NOMO-1 treated with dmso at 0.1 percent for 144 hours (cell line): ENCODE data around the gene RND3.

Experiments used
- DNase-seq: peaks from one replicate; lab custom pipeline; 2025; ENCODE audit not compliant: unreplicated experiment; lab: John Stamatoyannopoulos, UW

The RND3 gene

DNA sequence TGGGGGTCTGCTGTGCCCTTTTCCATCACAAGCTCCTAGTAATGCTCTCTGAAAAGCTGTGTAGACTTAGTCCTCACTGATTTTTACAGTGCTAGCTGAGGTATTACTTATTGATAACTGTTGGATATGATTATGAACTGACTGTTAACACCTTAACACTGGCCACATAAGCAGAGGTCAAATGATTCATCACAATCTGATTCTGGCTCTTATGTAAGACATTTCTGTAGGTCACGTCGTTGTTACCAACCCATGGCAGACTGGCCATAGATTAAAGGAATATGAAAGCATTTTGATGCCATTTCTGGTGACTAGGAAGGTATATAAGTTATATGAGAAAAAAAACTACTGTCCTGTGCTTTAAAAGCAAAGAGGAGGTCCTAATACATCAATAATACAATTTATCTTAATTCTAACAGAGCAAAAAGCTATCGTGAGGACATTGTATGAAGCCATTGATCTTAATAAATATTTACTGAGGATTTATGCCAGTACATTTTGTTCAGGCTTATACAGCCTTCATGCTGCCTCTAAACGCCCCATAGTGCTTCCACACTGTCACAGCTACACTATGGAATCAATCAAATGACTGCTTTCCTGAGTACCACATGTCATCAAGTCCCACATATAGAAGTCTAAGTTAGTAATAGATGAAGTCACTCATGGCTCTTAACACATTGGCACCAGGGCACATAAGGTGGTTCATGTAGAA, 6.9 kb upstream of the RND3 start:
- no peak for DNase-seq

GRCh38 chr2:150491943-150492342, 4.5 kb upstream of the RND3 start:
- DNase-seq = no peak

DNA sequence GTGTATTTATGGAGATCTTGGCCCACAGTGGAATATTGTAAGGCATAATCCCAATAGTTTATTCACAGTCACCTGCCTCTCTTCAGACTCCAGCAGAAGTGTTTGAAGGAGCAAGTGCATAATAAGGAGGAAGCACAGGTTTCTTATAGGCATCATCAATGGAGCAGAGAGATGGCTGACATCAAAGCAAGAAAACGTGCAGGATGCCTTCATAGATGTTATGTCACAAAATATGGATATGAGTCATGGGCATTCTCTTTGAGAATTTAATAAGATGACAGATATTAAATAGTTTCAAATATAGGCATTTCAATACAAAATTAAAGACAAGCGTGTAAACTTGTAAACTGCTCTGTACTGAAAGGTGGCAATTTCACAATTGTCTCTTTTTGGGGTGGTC, 4.0 kb upstream of the RND3 start:
- DNase-seq = no peak

GRCh38 chr2:150490466-150490865, 3.0 kb upstream of the RND3 start:
- DNase-seq = no peak

- no peak for DNase-seq
These were observed 655 bp downstream of the RND3 start for GRCh38 chr2:150486539-150487484.

DNA sequence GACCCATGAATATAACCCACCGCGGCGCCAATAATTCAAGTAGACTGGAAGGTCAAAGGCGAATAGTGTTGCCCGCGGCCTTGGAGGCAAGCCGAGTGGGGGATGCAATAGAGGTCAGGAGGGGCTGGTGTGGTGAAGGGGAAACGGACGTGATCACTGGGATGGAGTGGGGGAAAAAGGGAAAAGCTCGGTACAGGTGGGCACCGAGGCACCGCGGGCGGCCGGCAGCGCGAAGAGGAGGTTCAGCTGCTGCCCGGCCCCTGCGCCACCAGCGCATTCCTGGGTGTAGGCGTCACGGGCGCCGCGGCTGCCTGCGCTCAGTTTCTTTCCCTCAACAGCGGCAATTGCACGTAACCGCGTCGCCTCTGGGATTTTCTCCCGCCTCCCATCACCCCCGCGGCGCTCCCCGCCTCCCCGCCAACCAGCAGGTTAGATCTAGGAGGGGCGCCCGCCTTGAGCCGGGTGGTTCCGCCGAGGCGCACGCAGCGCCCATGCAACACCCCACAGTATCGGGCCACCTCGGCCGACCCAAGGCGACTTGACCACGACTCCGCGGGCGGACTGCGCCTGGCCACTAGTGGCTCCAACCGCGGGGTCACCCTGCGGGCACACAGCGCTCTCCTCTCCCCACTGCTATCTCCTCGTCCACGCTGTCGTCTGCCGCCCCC, 1.5 kb downstream of the RND3 start:
- no peak for DNase-seq

GRCh38 chr2:150485114-150485870, 2.2 kb downstream of the RND3 start:
- DNase-seq = no peak

GRCh38 chr2:150484461-150485021, 2.9 kb downstream of the RND3 start:
- DNase-seq = no peak

DNA sequence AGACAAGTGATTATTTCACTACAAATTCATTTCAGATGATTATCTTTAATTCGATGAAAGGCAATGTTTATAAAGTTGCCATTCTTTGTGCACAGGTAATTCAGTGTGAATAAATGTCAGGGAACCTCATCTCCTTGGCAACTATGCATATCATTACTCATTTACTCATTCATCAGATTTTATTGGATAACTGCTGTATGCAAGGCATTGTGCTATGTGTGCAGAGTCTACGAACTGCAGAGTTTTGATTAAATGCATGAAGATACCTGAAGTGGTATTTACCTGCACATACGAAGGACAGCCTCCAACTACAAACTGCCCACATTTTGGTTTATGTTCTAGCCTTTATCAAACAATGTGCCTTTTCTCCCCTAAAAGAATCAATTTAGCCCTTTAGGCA, 3.5 kb downstream of the RND3 start:
- no peak for DNase-seq

DNA sequence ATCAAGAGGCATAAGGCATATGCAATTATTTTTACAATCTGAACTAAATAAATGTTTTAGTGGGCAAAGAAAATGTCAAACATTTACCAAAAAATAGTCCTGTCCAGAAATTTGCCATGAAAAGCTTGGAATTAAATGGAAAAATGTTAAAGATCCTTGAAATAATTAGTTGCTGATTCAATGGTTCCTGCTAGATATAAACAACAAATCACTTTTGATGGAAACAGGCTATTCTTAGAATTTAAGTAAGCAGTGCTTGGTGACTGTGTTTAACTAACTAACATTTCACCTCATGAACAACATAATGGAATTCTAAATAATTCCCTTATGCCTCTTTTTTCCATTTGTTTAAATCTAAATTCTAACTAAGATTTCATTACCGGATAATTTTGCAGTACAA, 3.9 kb downstream of the RND3 start:
- no peak for DNase-seq

- DNase-seq = no peak
These were observed 4.6 kb downstream of the RND3 start for GRCh38 chr2:150482667-150483400.

DNA sequence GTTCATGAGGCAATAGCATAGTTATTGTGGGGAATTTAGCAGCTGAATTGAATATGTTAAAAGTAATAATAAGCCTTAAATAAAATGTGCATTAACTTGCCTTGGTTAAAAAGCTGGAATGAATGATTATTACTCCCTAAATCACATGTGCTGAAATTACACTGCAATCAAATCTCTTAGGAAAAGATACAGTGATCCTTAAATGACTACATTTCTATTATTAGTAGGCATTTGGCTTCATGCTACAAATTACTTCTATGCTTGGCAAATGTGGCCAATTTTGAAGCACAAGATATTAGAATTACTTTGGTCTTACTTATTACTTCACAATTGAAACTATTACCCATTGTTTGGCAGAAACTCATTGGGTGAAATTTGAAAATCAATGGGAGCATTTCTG, 5.4 kb downstream of the RND3 start:
- DNase-seq = no peak

DNA sequence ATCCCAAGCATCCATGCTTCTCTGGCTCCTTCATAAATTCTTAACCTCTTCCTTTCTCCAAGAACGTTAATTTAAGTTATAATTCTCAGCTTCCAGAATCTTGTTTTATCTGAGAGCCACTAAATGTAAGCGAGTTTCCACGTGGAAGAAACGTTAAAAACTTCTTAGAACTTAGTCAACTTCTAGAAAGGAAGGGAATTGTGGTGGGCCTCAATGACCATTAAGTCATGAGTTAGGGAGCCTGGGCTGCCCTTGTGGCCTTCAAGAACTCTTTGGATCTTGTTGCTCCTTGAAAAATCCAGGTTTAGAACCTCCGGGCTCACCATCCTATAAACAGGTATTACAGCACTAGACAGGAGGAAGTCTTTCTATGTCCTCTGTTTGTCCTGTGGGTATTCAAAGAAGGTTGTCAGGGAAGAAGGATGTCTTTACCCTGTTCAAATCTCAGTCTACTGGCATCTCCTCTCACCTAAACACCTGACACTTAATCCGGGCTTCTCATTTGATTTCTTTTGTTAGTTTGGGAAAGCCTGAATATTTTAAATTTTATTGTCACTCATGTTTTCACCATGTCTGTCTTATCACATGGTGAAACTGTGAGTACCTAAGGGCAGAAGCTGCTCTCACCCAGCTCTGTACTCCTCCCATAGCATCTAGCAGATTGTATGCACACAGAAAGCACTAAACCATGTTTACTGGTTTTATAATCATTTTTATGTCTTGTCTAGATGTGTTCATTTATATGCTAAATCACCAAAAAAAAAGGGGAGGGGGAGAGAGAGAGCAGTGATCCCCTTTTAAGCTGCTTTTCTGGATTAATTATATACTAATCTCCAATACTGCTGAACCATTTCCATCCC, 6.3 kb downstream of the RND3 start:
- DNase-seq = no peak

DNA sequence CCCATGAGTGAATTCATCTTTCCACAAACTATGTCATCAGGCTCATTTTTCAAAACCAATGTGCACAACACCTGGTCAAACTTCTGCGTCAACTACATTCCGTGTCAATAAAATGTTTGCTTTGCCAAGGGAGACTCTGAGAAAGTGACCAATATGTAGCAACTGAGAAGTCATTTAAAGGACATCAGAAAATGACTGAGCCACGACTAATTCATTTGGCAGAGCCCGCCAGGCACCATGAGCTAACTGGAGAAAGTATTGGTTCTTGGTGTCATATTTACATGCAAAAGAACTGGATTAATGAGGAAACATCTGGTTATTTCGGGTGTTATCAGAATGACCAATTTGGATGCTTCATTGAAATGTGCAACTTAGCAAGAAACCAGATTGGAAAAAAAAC, 7.2 kb downstream of the RND3 start:
- no peak for DNase-seq

GRCh38 chr2:150479075-150479915, 8.2 kb downstream of the RND3 start:
- DNase-seq = no peak

DNA sequence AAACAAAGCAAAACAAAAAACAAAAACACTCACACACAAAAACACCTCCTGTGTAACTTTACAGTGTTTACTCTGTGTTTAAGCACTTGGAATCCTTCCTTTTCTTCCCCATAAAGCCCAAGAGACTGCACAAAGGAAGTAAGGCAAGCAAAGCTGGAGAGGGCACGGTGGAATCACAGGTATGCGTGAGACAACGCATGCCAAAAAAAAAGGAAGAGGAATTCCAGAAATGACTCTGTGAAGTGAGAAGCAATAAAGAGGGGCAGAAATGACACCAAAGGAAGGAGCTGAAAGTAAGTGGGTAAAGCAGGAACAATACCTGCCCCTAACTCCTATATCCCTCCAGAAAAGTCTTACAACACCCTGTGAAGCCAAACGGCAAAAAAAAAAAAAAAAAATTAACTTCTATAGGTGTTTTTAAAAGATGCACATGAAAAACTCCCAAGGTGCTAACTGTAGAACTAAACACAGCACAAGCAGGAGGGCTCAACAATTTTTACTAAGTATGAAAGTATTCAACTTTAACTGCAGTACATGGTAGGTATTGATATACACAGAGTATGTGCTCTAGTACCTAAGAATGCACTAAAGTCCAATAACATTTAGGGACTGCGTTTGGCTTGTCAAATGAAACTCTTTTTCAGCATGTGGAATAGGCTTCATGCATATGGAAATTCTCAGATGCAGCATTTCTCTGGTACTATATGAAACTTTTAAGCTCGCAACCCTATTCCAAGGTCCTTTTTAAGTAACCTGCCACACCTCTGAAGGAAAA, 9.1 kb downstream of the RND3 start:
- DNase-seq = no peak

- DNase-seq = no peak
These were observed 10.1 kb downstream of the RND3 start for GRCh38 chr2:150477347-150477746.
